ENCODE data around the gene RAB44. TPM values are rescaled to one million over a fixed set of nuclear protein-coding genes. Genes with fewer than 3 reads are reported as not detected.
A peak's percentile ranks its signal among the peaks of the same experiment; 100 is the strongest.

Gene RAB44
- total and polyA plus RNA-seq, 8 donors: 0.15 to 2.5 (median 0.23) TPM; not detected in 3

- WGBS, 5 donors: 48 to 72% (median 59%) methylated on average over 7 of the region's 7 CpGs
- peaks cover 0 to 19% (median 0%) of the 10 kb centered on the region in 4 donors for H3K4me1 ChIP-seq
- intact Hi-C loops (cut with DNase I; ENCODE audit: low total_unique reads): no loop called here
- no peaks in the 10 kb centered on the region for H3K9me3 ChIP-seq
- H3K4me3 ChIP-seq: no peak overlapping the region
- peaks cover 0 to 4% (median 0%) of the 10 kb centered on the region in 3 donors for H3K27me3 ChIP-seq
- no peak for TF ChIP-seq POLR2AphosphoS5 (IDR thresholded peaks at IDR 0.05)
- no peak for TF ChIP-seq CTCF (IDR thresholded peaks at IDR 0.05)
- no peak for TF ChIP-seq POLR2A (IDR thresholded peaks at IDR 0.05)
- no peak for TF ChIP-seq EP300 (IDR thresholded peaks at IDR 0.05)
- H3K36me3 ChIP-seq: no peaks in the 10 kb centered on the region
- peak in 1 of 2 donors; percentile 47 for DNase-seq
- no peak overlapping the region for H3K27ac ChIP-seq
These were observed 1.7 kb downstream of the RAB44 start for GRCh38 chr6:36699348-36699747.

- Histone ChIP-seq H3K4me1 (peaks cover 0 to 19% (median 0%) of the 10 kb centered on the region in 4 donors), H3K27me3 (peaks cover 0 to 4% (median 0%) of the 10 kb centered on the region in 3 donors), H3K4me3 (no peak overlapping the region), H3K27ac (no peak overlapping the region), H3K36me3 (no peaks in the 10 kb centered on the region), H3K9me3 (no peaks in the 10 kb centered on the region)
- 86 to 96% (median 91%) methylated on average over 7 of the region's 7 CpGs for WGBS, 5 donors
- DNase-seq: no peak
- no peak for TF ChIP-seq CTCF (IDR thresholded peaks at IDR 0.05)
- TF ChIP-seq POLR2AphosphoS5 (IDR thresholded peaks at IDR 0.05): no peak
- TF ChIP-seq EP300 (IDR thresholded peaks at IDR 0.05): no peak
- TF ChIP-seq POLR2A (IDR thresholded peaks at IDR 0.05): no peak
- intact Hi-C loops (cut with DNase I; ENCODE audit: low total_unique reads): no loop called here
These were observed 2.6 kb downstream of the RAB44 start for GRCh38 chr6:36700071-36700812.

- no peak for TF ChIP-seq POLR2AphosphoS5 (IDR thresholded peaks at IDR 0.05)
- no peak for TF ChIP-seq CTCF (IDR thresholded peaks at IDR 0.05)
- TF ChIP-seq POLR2A (IDR thresholded peaks at IDR 0.05): no peak
- no peak for TF ChIP-seq EP300 (IDR thresholded peaks at IDR 0.05)
- 61 to 90% (median 87%) methylated on average over 3 of the region's 3 CpGs for WGBS, 5 donors
- Histone ChIP-seq H3K9me3 (no peaks in the 10 kb centered on the region), H3K36me3 (no peaks in the 10 kb centered on the region), H3K4me3 (no peak overlapping the region), H3K27me3 (peaks cover 0 to 4% (median 0%) of the 10 kb centered on the region in 3 donors), H3K27ac (no peak overlapping the region), H3K4me1 (peaks cover 0 to 19% (median 0%) of the 10 kb centered on the region in 4 donors)
- no peak for DNase-seq
- intact Hi-C loops (cut with DNase I; ENCODE audit: low total_unique reads): no loop called here
These were observed 3.2 kb downstream of the RAB44 start for GRCh38 chr6:36700831-36701230.

GRCh38 chr6:36701401-36701991 lies 3.9 kb downstream of the RAB44 start:
- peaks cover 0 to 19% (median 0%) of the 10 kb centered on the region in 4 donors for H3K4me1 ChIP-seq
- peaks cover 0 to 4% (median 0%) of the 10 kb centered on the region in 3 donors for H3K27me3 ChIP-seq
- H3K36me3 ChIP-seq: no peaks in the 10 kb centered on the region
- no peak overlapping the region for H3K27ac ChIP-seq
- 76 to 83% (median 80%) methylated on average over 3 of the region's 3 CpGs for WGBS, 5 donors
- intact Hi-C loops (cut with DNase I; ENCODE audit: low total_unique reads): no loop called here
- no peak overlapping the region for H3K4me3 ChIP-seq
- TF ChIP-seq CTCF (IDR thresholded peaks at IDR 0.05) (peak in 1 of 7 experiments; percentile 20), EP300 (IDR thresholded peaks at IDR 0.05) (no peak)
- H3K9me3 ChIP-seq: no peaks in the 10 kb centered on the region
- DNase-seq: peak in 1 of 2 donors; percentile 41

All from stomach (tissue), 9 donors.